Epithelial cell of prostate (primary cell): ENCODE results near the gene CELSR3.

Source experiments
- DNase-seq: peaks from one replicate; pipeline ENCODE4 v3.0.0-alpha.2; 2011; ENCODE audit warnings: low read depth, low spot score
- H3K27ac ChIP-seq: fragments of 450-650 bp; 2 replicates; pipeline ENCODE4 v1.5.1; 2017; ENCODE audit warnings: mild to moderate bottlenecking

CELSR3 gene

DNA sequence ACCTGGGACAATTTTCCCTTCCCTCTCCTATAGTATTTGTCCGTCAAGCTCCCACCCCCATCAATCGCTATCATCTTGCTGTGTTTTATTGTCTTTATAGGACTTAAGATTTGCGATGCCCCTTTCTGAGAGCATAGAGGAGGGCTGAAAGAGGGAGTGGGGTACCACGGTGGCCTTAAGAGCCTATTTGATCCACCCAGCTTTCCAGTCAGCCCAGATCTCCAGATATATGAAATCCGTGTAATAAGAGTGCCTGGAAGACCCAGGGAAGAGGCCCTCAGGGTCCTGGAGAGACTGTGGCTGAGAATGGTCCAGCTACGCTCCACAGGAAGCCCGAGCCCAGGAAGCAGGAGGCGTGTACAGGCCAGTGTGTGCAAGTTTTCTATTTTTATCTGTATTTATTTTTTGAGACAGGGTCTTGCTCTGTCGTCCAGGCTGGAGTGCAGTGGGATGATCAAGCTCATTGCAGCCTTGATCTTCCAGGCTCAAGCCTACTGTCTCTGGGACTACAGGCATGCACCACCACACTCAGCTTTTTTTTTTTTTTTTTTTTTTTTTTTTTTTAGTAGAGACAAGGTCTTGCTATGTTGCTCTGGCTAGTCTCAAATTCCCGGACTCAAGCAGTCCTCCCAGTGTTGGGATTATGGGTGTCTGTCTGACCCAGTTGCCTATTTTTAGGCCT lies 24.0 kb upstream of the CELSR3 start:
- DNase-seq: no peak

DNA sequence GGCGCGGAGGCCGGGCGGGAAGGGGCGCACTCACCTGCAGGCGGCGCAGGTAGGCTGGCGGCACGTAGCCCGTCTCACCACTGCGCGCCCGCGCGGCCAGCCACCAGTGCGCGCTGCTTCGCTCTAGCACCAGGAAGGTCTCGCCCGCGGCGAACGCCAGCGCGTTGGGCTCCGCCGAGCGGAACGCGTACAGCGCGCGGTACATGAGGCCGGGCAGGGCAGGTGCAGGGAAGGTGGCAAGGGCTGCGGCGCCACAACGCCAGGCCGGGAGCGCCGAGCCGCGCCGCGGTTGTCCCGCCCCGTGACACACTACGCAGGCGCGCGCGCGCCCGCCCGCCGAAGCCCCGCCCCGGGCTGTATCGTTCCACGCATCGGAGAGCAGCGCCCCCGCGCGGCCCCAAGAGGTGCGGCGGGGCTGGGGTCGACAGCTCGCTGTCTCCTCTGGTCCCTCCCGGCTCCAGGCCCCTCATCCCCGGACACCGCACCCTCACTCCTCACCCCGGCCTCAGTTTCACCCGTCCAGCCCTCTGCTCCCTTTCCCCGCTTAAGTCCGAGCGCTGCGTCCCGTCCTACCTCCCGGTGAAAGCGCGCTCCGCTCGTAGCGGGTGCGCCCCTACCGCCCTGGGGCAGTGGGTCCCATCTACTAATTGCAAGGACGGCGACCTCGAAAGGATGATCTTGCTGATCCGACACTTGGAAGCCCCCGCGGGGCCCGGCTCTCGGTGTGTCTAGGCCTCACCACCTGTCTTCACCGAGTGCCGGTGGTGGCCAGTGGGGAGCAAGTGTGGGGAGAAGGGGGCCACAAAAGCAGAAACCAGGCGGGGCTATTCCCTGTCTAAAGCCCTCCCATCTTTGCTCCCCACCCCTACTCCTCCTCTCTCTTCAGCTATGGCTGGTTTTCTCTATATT lies 23.2 kb upstream of the CELSR3 start, which contains the start of gene NCKIPSD:
TSS of gene NCKIPSD (minus strand) at position 313 of the 909 bp plus-strand sequence. CDS start at position 205, 108 bp downstream.
- peak within 1 kb of the TSS; percentile 66 for H3K27ac ChIP-seq
- no peak for DNase-seq

More for the DNA sequence above, 24.0 kb upstream of the CELSR3 start:
- peak overlapping the region; percentile 66 for H3K27ac ChIP-seq

DNA sequence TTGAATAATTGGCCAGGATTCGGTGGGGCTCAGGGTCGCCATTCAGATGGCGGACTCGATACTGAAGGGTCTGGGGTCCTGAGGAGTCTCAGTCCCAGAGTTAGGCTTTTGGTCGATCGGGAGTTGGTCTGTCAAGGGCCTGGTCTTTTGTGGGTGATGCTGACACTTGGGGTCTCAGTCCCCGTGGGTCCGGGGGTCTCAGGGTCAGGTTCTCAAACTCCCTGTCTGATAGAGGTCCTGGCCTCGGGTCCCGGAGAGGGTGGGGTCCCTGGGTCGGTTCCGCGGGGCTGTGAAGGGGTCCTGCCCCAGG lies 22.6 kb upstream of the CELSR3 start:
- no peak for DNase-seq
- peak overlapping the region; percentile 66 for H3K27ac ChIP-seq

DNA sequence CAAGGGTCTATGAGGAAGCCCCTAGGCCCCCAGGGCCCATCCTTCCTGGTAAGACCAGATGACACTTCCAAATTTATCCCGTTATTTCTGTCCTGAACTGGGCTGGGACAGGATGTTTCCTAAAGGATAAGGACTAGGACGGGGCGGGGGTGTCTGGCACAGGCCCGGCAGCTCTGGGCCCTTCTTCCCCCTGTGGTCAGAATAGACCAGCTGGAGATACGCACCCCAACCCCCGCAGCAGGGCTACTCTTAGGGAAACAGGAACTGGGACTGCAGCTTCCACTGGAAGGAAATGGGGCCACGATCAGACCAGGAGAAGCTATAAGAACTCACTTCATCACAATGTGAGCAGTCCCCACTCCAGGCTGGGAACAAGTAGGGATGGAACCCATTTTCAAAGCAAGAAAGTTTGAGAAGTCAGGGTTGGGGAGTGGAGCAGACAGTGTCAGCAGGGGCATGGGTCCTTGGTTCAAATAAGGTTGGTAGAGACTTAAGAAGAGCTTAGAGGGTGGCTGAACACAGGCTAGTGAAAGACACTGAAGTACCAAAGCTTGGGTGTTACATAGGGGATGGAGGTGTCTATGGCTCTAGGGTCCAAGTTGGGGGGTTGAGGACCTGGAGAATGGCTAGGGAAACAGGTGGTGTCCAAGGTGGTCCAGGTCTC lies 21.9 kb upstream of the CELSR3 start:
- no peak overlapping the region for H3K27ac ChIP-seq

DNA sequence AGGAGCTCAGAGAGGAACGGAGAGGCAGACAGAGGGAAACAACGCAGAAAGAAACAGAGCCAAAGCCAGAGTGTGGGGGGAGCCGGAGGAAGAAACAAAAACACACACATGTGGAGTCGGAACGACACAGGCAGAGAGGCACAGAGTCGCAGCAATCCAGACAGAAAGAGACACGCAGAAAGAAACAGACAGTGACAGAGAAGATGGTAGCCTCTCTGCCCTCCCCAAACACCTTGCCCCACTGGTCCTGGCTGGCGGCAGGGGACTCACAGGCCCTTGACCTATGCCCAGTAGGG lies 21.3 kb upstream of the CELSR3 start:
- no peak for DNase-seq
- H3K27ac ChIP-seq: no peak overlapping the region

More for the DNA sequence above, 21.9 kb upstream of the CELSR3 start:
- DNase-seq: no peak

DNA sequence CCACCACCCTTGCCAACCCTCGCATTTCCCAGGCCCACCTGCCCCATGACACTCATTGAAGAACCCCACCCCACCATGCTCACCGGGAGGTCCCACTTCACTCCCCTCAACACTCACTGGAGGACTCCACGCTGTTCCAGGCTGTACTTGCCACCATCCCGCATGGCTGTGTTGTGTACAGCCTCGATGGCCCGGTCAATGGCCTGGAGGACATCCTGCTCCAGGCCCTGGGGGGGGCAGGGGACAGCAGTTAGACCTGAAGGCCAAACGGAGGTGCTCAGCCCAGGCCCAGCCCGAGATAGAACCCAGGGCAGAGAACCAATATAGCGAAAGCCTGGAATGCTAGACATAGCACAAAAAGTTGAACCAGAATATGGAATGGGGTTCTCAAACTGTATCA lies 20.1 kb upstream of the CELSR3 start:
- no peak overlapping the region for H3K27ac ChIP-seq
- DNase-seq: no peak

DNA sequence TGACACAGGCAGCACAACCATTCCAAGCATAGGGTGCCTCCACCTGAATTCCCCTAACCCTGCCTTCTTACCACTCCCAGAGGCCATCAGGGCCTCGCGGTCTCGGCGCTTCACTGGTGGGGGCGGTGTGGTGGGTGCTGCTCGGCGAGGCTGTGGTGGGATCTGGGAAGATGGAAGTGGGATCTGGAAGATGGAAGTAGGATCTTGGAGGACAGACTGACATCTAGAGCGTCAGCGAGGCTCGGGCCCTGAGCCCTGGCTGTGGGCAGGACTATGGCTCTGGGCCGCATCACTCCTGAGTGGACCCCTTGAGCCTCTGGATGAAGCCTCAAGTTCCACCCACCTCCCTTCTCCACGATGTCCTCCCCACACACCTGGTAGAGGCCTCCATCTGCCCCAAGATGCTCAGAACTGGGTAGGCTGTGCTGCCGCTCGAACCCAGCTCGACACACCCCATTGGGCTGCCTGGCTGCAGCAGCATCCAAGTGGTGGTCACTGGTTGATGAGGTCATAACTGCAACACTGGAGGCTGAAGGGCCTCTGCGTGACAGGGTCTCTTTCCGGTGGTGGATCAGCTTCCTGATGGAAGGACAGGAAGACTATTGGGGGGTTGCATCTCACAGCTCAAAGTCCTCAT lies 19.4 kb upstream of the CELSR3 start:
- H3K27ac ChIP-seq: no peak overlapping the region
- no peak for DNase-seq

DNA sequence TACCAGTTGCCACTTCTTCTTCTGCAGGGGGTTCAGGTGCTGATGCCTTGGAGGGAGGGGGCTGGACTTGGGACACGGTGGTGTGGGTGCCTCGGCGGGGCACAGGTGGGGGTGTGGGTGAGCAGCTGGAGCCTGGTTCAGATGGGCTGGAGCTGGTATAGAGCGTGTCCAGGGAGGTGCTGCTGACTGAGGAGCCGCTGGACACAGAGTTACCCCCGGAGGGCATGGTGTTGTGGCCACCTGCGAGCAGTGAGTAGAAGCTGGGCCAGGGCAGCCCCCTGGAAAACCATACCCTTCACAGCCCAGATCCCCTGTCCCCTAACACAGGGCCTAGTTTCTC lies 18.8 kb upstream of the CELSR3 start:
- H3K27ac ChIP-seq: no peak overlapping the region
- DNase-seq: no peak

DNA sequence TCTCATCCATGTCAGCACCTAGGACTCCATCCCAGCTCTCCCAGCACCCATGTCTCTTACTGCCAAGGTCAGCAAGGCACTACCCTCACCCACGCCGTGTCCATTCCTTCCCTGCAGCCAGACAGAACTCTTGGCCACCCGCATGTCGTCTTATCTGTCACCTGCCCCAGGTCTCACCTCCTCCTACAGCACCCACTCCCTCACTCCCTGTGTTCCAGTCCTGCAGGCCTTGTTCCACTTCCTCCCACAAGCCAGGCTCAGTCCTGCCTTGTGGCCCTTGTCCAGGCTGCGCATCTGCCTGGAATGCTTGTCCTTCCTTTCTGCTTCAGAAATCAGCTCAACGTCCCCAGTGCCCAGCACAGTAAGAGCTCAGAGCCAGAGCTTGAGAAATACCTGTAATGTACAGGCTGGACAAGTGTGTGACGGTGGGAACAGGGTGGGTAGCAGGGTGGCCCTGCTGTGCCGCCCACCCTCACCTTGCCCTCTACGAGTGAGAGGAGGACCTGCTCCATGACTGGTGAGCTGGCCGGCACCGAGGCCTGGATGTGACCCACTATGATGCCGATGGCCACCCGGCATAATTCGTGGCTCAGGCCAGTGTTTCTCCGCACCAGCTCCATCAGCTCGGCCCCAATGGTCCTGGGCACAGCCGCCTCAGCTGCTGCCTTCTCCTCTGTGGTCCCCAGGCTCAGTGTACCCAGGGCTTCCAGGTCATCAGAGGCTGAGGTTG lies 18.3 kb upstream of the CELSR3 start:
- DNase-seq: no peak

DNA sequence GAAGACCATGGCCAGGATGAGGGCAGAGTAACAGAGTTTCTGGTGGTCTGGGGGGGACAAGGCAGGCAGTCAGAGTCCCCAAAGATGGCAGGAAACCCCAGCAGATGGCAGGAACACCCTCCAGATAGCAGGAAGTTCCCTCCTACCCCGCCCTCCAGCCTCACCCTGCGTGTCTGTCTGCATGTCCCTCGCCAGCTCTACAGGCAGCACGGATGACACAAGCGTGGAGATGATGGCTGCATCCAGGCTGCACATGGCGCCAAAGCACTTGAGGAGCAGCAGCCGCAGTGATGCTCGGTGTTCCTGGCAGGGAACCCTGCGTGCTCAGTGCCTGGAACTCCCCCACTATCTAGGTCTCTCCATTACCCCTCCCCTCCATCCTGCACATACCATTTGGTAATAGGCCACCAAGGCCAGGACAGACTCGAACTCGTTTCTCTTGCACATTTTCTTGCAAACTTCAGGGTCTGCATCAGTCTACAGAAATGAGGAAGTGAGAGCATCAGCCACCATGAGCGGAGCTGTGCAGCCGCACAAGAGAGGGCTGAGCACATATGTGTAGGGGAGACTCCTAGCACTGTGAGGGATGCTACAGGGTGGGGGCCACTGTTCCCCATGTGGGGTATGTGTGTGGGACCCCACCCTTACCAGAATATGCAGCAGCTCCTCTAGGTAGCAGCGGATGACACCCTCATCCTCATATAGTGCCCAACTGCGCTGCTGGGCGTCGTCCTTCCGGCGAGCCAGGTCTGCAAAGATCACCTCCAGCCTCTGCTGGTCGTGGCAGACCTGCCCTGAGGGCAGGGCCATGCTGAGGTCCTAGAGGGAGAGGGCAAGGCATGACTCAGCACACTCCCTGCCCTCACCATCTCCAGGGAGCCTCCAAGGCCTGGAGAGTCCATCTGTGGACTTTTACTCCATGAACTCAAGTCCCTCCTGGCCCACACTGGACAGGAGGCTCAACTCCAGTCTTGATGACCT lies 17.0 kb upstream of the CELSR3 start:
- no peak overlapping the region for H3K27ac ChIP-seq
- DNase-seq: no peak

More for the DNA sequence above, 18.3 kb upstream of the CELSR3 start:
- H3K27ac ChIP-seq: no peak overlapping the region

DNA sequence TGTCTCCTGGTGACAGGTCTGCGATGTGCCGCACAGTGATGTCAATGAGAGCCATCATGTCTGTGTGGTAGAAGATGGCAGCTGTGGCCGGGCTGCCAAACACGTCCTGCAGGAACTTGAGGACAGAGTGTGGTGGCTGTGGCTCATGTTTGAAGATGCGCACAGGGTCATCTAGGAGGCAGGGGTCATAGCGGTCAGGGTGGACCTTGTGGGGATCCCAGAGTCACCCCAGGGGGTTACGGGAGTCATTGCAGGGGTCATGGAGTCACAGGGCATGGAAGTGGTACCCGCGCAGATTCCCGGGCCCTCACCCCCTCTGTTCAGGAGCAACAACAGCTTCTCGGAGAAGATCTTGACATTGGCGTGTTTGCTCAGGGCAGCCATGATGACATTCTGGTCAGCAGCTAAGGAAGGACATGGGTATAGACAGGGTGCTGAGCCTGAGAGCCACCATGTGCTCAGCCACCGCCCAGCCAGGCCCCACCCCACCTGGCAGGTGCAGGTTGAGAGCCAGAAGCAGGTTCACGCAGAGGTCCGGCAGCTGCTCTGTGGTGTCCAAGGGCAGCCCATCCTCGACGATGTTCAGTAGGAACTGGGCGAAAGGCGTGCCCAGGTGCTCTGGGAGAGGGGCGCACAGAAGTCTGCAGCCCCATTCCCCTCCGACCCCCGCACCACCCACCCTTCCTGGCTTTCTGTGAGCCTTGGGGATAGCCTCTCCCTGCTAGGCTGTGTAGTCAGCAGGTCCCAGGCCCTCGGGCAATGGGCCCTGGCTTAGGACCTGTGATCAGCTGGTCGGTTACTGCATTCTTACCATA lies 16.1 kb upstream of the CELSR3 start:
- no peak for DNase-seq
- no peak overlapping the region for H3K27ac ChIP-seq

DNA sequence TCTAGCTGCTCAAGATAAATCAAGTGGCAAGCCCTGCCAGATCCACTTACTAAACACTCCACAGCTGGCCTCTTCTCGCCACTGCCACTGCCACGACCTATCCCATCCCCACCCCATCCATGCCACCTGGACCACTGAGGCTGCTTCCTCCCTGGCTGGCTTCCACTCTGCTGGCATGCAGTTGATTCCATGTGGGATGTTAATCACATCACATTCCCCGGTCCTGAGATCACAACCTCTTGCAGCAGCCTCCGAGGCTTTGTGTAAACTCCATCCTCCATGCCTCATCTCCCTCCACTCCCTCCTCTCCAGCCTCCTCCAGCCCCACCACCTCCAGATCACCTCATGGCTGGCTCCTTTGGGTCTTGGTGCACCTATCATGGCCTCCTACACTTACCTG lies 15.4 kb upstream of the CELSR3 start:
- no peak for DNase-seq
- H3K27ac ChIP-seq: no peak overlapping the region

DNA sequence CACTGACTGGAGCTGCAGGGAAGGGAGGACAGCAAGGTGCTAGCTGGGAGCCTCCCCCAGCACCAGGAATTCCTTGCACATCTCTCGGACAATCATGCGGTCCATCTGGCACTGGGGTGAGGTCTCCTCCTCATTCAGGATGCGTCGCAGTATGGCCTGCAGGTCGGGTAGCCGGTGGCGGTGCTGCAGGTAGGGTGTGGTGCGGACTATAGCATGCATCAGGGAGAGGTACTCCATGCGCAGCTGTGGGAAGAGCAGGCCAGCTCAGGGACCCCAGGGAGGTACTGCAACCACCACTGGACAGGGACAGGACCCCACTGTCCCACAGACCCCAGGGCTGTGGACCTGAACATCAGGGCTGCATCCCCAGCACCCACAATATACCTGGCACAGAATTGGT lies 11.8 kb upstream of the CELSR3 start:
- no peak overlapping the region for H3K27ac ChIP-seq
- DNase-seq: no peak

DNA sequence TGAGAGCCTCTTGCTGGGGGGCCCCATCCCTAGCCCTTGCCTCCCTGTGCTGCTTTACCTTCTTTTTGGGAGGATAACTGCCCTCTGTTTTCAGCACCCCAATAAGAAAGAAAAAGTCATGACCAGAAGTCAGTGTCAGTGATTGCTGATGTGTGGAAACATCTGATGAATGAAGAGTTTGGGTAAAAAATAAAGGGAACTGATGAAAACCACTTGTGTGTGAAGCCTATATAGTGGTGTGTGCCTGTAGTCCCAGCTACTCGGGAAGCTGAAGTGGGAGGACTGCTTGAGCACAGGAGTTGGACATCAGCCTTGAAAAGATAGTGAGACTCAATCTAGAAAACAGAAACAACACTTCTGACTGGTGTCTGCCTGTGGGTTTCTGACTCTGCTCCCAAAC lies 9.8 kb upstream of the CELSR3 start:
- DNase-seq: no peak
- no peak overlapping the region for H3K27ac ChIP-seq

DNA sequence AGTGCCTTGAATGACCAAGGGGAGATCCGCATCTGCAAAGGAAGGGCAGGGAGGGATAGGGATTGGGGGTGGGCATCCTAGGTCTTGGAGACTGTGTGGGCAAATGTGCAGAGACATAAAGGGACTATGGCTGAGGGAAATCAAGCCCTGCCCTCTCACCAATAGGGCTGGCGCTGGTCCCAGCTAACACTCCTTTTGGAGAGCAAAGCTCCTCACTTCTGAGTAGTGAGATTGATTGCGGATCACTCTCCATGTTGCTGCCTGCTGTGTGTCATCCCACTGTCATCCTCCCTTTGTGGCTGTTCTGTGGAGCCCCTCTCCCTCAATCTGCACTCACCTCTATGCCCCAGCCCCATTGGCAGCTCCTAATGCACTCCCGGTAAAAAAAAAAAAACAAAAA lies 2.2 kb upstream of the CELSR3 start:
- DNase-seq: no peak
- no peak overlapping the region for H3K27ac ChIP-seq

DNA sequence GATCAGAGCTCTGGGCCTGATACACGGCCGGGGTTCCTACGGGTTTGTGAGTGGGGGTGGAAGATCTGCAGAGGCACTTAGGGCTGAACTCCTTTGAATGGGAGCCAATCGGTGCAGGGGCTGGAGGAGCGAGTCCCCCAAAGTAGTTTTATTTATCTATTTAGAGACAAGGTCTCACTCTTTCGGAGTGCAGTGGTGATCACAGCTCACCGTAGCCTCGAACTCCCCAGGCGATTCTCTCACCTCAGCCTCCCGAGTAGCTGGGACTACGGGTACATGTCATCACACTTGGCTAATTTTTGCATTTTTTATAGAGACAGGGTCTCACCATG lies 1.6 kb upstream of the CELSR3 start:
- DNase-seq: no peak
- peak overlapping the region; percentile 94 for H3K27ac ChIP-seq

DNA sequence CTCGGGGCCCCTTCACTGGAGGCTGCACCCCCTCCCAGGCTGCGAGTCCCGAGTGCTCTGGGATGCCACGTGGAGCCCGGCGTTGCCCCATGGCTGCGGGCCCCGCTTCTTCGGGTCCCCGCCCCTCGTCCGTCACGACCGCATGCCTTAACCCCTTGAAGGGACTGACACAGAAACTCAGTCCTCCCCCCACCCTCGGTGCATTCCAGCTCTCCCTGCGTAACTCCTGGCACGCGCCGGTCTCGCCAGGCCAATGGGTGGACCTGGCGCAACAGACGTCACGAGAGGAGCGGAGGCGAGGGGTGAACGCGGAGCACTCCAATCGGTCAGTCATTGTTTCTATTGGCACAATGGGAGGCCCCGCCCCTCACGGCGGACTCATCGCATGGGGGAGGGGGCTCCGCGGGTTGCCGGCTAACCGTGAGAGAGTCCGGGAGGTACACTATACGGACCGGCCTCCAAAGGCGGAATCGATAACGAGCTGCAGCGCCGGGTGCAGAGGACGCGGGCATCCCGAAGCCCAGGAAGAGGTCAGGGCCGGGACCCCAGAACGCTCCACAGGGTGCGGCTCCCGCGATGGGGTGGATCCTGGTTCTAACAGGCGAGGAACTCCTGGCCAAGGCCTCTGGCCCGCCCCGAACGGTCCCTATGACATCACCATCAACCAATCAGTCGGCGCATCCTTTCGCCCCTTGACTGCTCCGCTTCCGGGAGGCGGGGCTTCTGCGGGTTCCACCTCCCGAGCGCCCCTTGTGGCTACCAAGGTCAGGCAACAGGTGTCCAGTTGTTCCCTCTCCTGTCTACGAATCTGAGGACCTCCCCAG lies 1.0 kb upstream of the CELSR3 start:
- DNase-seq: peak; percentile 96
- peak overlapping the region; percentile 94 for H3K27ac ChIP-seq
